Measurements from ENCODE around the gene VCP. TPM values are rescaled to one million over a fixed set of nuclear protein-coding genes. Genes with fewer than 3 reads are reported as not detected.

VCP gene
- total and polyA plus RNA-seq, 9 of the 15 experiments (the other 6 are each of a cell fraction or from before 2014, with no cell fraction given) = 7.1 to 257 (median 199) TPM

DNA sequence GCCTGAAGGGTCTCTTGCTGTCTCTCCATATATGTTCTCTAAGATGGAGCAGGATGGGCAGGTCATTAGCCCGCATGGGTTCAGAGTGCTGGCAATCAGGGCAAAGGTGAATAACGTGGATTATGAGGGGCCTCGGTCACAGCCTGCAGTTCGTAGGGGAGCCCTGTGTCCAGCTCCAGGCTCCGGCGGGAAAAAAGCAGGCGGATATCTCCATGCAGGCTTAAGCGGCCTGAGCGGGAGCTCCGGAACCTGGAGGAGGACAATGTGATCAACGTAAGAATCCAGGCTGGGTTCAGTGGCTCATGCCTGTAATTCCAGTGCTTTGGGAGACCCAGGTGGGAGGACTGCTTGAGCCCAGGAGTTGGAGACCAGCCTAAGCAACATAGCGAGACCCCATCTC lies 32.7 kb upstream of the VCP start:
- Histone ChIP-seq H3K9ac (ENCODE audit: insufficient read depth in 1 of 2, low read depth in 2 of 2, low read length in 2 of 2) (no peak overlapping the region), H3K79me2 (ENCODE audit: control insufficient read depth, insufficient read depth, low read length) (peaks cover 33% of the 10 kb centered on the region), H3K36me3 (ENCODE audit: control insufficient read depth, insufficient read depth, low read length) (peaks cover 49% of the 10 kb centered on the region; the same call in 2 of the 3 replicates), H2AFZ (ENCODE audit: low read depth, low read length) (no peak overlapping the region), H3K9me3 (replicated peaks; ENCODE audit: control insufficient read depth, insufficient read depth, low read depth, low read length) (no peaks in the 10 kb centered on the region), H3K4me2 (ENCODE audit: insufficient read depth, low read length) (no peak overlapping the region), H3K9me1 (ENCODE audit: control insufficient read depth, insufficient read depth, low read length) (no peaks in the 10 kb centered on the region), H3K4me1 (replicated peaks in 1 of 2; ENCODE audit: control insufficient read depth in 2 of 2, insufficient read depth in 2 of 2, low read length in 2 of 2) (peaks cover 32 to 35% of the 10 kb centered on the region in 2 experiments; a peak in 4 of 5 replicates), H4K20me1 (replicated peaks; ENCODE audit: control insufficient read depth, insufficient read depth, low read length) (no peaks in the 10 kb centered on the region), H3K27me3 (ENCODE audit: control insufficient read depth in 2 of 2, insufficient read depth in 2 of 2, low read length in 2 of 2) (no peaks in the 10 kb centered on the region), H3K27ac (ENCODE audit: extremely low read depth, low read depth, low read length) (no peak overlapping the region), H3K4me3 (no peak overlapping the region)
- no peak for TF ChIP-seq NR2C2 (CRISPR knock-in tag; IDR thresholded peaks at IDR 0.05)
- no peak for TF ChIP-seq NR2C2 (tag; IDR thresholded peaks at IDR 0.05)
- TF ChIP-seq DIDO1 (tag; IDR thresholded peaks at IDR 0.05; ENCODE audit: low read depth) = no peak
- TF ChIP-seq PTBP1 (IDR thresholded peaks at IDR 0.05; ENCODE audit: low read depth, low read length) = no peak
- TF ChIP-seq RUNX1 (IDR thresholded peaks at IDR 0.05; ENCODE audit: low read depth) = no peak
- TF ChIP-seq KAT8 (IDR thresholded peaks at IDR 0.05; ENCODE audit: low read depth) = no peak
- no peak for TF ChIP-seq MTF1 (CRISPR knock-in tag; IDR thresholded peaks at IDR 0.05; ENCODE audit: borderline replicate concordance)
- no peak for TF ChIP-seq IRF2 (CRISPR knock-in tag; IDR thresholded peaks at IDR 0.05)
- no peak for TF ChIP-seq MEF2D (tag; conservative IDR thresholded peaks at IDR 0.05; ENCODE audit: low read depth)
- no peak for TF ChIP-seq ZNF140 (CRISPR knock-in tag; IDR thresholded peaks at IDR 0.05)
- no peak for TF ChIP-seq RBM25 (IDR thresholded peaks at IDR 0.05; ENCODE audit: low read depth, low read length, severe bottlenecking)
- TF ChIP-seq ZNF586 (CRISPR knock-in tag; conservative IDR thresholded peaks at IDR 0.05) = no peak
- FAIRE-seq (no peak), ATAC-seq (no peak), DNase-seq (ENCODE audit: extremely low read depth in 1 of 4, low spot score in 3 of 4) (no peak)
- BruUV-seq (replicated peaks) = no TSS peak
- ChIA-PET POLR2A (no interaction called here), CTCF (ENCODE audit: low intra/inter-chr PET ratio) (no interaction called here)
- 79% methylated on average over 8 of the region's 12 CpGs for WGBS (ENCODE audit: insufficient coverage, low coverage, missing lambda C conversion rate)
- in situ Hi-C loops (cut with MboI) (no loop called here), intact Hi-C loops (cut with micrococcal nuclease) (no loop called here)

All from K562 (cell line).